GM19025 (cell line): ENCODE data around the gene TCF4.

Experiments used
- ATAC-seq: cut with Tn5 transposase; IDR thresholded peaks from one replicate; pipeline ENCODE4 v1.9.1; 2021; ENCODE audit warnings: mild to moderate bottlenecking, low read depth, moderate library complexity; ENCODE audit not compliant: unreplicated experiment

The TCF4 gene

GRCh38 chr18:55400590-55401541, 187.1 kb downstream of the TCF4 start:
- no peak for ATAC-seq

- no peak for ATAC-seq
Observed at GRCh38 chr18:55400081-55400480, 187.9 kb downstream of the TCF4 start.

GRCh38 chr18:55398858-55399257, 189.1 kb downstream of the TCF4 start:
- ATAC-seq: no peak

- ATAC-seq: no peak
Observed at GRCh38 chr18:55396979-55397378, 191.0 kb downstream of the TCF4 start.

- ATAC-seq: no peak
Observed at GRCh38 chr18:55396267-55396905, 191.6 kb downstream of the TCF4 start.

GRCh38 chr18:55395799-55396198, 192.2 kb downstream of the TCF4 start:
- ATAC-seq: no peak

- ATAC-seq: no peak
Observed at GRCh38 chr18:55390898-55391297, 197.1 kb downstream of the TCF4 start.

- no peak for ATAC-seq
Observed at GRCh38 chr18:55387139-55387984, 200.6 kb downstream of the TCF4 start.

- no peak for ATAC-seq
Observed at GRCh38 chr18:55386545-55386944, 201.4 kb downstream of the TCF4 start.

- ATAC-seq: no peak
Observed at GRCh38 chr18:55385770-55386169, 202.2 kb downstream of the TCF4 start.

GRCh38 chr18:55384551-55385275, 203.3 kb downstream of the TCF4 start:
- ATAC-seq: no peak

GRCh38 chr18:55384115-55384514, 203.9 kb downstream of the TCF4 start:
- ATAC-seq: no peak

- ATAC-seq: no peak
Observed at GRCh38 chr18:55382277-55382805, 205.7 kb downstream of the TCF4 start.

- no peak for ATAC-seq
Observed at GRCh38 chr18:55381277-55381676, 206.7 kb downstream of the TCF4 start.

GRCh38 chr18:55380589-55380988, 207.4 kb downstream of the TCF4 start:
- ATAC-seq: no peak

GRCh38 chr18:55376387-55376786, 211.6 kb downstream of the TCF4 start:
- peak; percentile 95 for ATAC-seq

GRCh38 chr18:55375930-55376329, 212.1 kb downstream of the TCF4 start:
- no peak for ATAC-seq

GRCh38 chr18:55374741-55375140, 213.3 kb downstream of the TCF4 start:
- no peak for ATAC-seq

GRCh38 chr18:55372209-55372608, 215.8 kb downstream of the TCF4 start:
- no peak for ATAC-seq

GRCh38 chr18:55370936-55371335, 217.1 kb downstream of the TCF4 start:
- no peak for ATAC-seq
